A673 (cell line): ENCODE results near the gene SST.

Experiments used
- EZH2 ChIP-seq: fragments of 200-600 bp; sonication (generic); IDR thresholded peaks from 2 replicates; pipeline ENCODE4 v1.6.1; 2017; ENCODE audit warnings: borderline replicate concordance, low read depth, mild to moderate bottlenecking, mixed read lengths, antibody characterized with exemption, low read length; ENCODE audit not compliant: poor library complexity, severe bottlenecking
- TF ChIP-seq, protein P1 (sequence below): fragments of 300-800, 200-600 bp; sonication (generic); conservative IDR thresholded peaks from 2 replicates; pipeline ENCODE4 v1.5.1; 2017; ENCODE audit warnings: low read depth, mild to moderate bottlenecking, antibody characterized with exemption, low read length, moderate library complexity, mixed read lengths

DNA sequence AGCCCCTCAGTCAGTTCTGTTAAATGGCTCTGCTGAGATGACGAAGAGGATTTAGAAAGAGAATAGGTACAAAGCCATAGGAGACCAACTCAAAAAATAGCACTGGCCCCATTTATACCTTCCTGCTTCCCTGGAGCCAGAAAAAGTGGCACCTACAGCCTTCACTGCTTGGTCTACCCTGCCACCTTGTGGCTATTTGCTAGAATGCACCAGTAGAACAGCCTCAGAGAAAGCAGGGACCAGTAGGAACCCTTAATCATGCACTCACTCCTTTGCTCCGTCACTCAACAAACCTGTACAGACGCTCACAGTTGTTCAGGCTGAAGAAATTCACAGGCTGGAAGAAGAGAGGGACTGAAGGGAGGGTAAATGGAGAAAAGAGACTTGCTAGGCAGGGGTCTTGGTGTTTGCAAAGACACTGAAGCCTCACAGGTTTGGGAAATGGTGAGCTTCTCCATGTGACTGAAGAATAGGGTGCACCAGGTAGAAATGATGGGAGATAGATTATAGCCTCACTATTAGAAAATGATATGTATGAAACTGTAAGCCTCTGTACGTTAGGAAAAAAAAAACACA lies 44.3 kb upstream of the SST start:
- TF ChIP-seq, protein P1, sequence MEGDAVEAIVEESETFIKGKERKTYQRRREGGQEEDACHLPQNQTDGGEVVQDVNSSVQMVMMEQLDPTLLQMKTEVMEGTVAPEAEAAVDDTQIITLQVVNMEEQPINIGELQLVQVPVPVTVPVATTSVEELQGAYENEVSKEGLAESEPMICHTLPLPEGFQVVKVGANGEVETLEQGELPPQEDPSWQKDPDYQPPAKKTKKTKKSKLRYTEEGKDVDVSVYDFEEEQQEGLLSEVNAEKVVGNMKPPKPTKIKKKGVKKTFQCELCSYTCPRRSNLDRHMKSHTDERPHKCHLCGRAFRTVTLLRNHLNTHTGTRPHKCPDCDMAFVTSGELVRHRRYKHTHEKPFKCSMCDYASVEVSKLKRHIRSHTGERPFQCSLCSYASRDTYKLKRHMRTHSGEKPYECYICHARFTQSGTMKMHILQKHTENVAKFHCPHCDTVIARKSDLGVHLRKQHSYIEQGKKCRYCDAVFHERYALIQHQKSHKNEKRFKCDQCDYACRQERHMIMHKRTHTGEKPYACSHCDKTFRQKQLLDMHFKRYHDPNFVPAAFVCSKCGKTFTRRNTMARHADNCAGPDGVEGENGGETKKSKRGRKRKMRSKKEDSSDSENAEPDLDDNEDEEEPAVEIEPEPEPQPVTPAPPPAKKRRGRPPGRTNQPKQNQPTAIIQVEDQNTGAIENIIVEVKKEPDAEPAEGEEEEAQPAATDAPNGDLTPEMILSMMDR, result peak; percentile 92
- no peak for TF ChIP-seq EZH2
